Upper lobe of right lung (tissue), 1 donor: Measurements from ENCODE around the gene CEP112. TPM values are rescaled to one million over a fixed set of nuclear protein-coding genes. Genes with fewer than 3 reads are reported as not detected.

ENCODE experiments used
- ATAC-seq: fragments of 200-7000 bp; cut with Tn5 transposase; one replicate; pipeline ENCODE4 v1.9.1; 2020; ENCODE audit warnings: mild to moderate bottlenecking, moderate library complexity
- DNase-seq: peaks from one replicate; pipeline ENCODE4 v3.0.0-alpha.2; 2020
- H3K27ac ChIP-seq: fragments of 200-600 bp; one replicate; pipeline ENCODE4 v1.8.0; 2022
- H3K27me3 ChIP-seq: fragments of 200-600 bp; one replicate; pipeline ENCODE4 v1.8.0; 2022; ENCODE audit warnings: mild to moderate bottlenecking
- H3K36me3 ChIP-seq: fragments of 200-600 bp; one replicate; pipeline ENCODE4 v1.8.0; 2022
- H3K4me1 ChIP-seq: fragments of 200-600 bp; one replicate; pipeline ENCODE4 v1.8.0; 2022
- H3K4me3 ChIP-seq: fragments of 200-600 bp; one replicate; pipeline ENCODE4 v1.8.0; 2022; ENCODE audit warnings: mild to moderate bottlenecking
- H3K9me3 ChIP-seq: fragments of 200-600 bp; one replicate; pipeline ENCODE4 v1.8.0; 2022
- intact Hi-C: fragments of 100-400 bp; cut with DNase I; formaldehyde crosslinking; loops from one replicate; pipeline ENCODE4 v1.11.0; 2022
- total RNA-seq: library from RNA; stranded (reverse); fragmentation: NEBNext Ultra II Directional; extraction: Animal tissue kit (Norgen Biotek cat#: 25700); gene quantifications from one replicate; pipeline ENCODE4 v1.2.1, GENCODE V29; 2021
- TF ChIP-seq, protein P1 (sequence below): fragments of 200-600 bp; IDR thresholded peaks from one replicate; pipeline ENCODE4 v1.8.0; 2022; ENCODE audit warnings: antibody characterized with exemption
- donor health status: DM: no; HTN: yes; CAD: no; lungs with severe emphysema.

The CEP112 gene
- total RNA-seq, 1 donor from 2014 or later: 32.9 TPM

DNA sequence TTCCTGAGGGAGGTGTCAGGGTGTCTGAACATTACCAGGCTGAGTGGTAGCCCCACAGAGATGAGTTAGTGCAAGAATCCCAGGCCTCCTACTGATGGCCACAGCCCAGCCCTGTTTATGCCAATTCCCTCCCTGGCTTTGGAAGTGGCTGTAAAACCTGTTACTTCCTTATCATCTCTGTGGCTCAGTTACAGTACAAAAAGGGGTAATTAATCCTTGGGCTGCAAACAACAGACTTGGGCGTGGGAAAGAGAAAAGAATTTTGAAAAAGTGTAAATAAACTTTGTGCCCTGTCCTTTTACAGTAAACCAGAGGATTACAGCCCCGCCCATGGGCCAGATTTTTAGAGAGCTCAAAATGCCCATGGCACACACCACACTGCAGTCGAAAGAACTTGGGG lies 557.4 kb downstream of the CEP112 start:
- Histone ChIP-seq H3K36me3 (no peaks in the 10 kb centered on the region), H3K27me3 (no peaks in the 10 kb centered on the region), H3K4me1 (peaks cover 18% of the 10 kb centered on the region), H3K27ac (peak overlapping the region; percentile 25), H3K9me3 (no peaks in the 10 kb centered on the region), H3K4me3 (no peak overlapping the region)
- DNase-seq (no peak), ATAC-seq (peak; percentile 27)
- intact Hi-C loops: no loop called here
- TF ChIP-seq, protein P1, sequence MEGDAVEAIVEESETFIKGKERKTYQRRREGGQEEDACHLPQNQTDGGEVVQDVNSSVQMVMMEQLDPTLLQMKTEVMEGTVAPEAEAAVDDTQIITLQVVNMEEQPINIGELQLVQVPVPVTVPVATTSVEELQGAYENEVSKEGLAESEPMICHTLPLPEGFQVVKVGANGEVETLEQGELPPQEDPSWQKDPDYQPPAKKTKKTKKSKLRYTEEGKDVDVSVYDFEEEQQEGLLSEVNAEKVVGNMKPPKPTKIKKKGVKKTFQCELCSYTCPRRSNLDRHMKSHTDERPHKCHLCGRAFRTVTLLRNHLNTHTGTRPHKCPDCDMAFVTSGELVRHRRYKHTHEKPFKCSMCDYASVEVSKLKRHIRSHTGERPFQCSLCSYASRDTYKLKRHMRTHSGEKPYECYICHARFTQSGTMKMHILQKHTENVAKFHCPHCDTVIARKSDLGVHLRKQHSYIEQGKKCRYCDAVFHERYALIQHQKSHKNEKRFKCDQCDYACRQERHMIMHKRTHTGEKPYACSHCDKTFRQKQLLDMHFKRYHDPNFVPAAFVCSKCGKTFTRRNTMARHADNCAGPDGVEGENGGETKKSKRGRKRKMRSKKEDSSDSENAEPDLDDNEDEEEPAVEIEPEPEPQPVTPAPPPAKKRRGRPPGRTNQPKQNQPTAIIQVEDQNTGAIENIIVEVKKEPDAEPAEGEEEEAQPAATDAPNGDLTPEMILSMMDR: no peak

DNA sequence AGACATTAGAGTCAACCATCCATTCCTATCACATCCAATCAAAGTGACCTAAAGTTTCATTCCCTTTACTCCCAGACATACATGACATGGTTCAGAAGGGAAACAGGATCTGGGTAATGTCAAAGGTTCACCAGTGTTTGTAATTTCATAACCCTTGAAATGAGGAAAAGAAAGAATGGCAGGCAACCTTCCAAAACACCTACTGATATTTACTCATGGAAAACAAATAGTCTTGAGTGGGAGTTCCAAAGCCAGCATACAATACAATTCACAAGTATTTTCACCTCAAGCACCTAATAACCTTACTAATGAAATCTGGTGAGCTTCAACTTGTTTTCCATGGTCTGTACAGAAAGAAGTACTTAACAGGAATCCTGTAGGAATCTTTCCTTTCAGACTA lies 557.9 kb downstream of the CEP112 start:
- Histone ChIP-seq H3K4me3 (no peak overlapping the region), H3K27me3 (no peaks in the 10 kb centered on the region), H3K4me1 (peaks cover 18% of the 10 kb centered on the region), H3K27ac (peak overlapping the region; percentile 25), H3K36me3 (no peaks in the 10 kb centered on the region), H3K9me3 (no peaks in the 10 kb centered on the region)
- TF ChIP-seq, protein P1: no peak
- intact Hi-C loops: no loop called here
- DNase-seq (no peak), ATAC-seq (peak; percentile 70)

DNA sequence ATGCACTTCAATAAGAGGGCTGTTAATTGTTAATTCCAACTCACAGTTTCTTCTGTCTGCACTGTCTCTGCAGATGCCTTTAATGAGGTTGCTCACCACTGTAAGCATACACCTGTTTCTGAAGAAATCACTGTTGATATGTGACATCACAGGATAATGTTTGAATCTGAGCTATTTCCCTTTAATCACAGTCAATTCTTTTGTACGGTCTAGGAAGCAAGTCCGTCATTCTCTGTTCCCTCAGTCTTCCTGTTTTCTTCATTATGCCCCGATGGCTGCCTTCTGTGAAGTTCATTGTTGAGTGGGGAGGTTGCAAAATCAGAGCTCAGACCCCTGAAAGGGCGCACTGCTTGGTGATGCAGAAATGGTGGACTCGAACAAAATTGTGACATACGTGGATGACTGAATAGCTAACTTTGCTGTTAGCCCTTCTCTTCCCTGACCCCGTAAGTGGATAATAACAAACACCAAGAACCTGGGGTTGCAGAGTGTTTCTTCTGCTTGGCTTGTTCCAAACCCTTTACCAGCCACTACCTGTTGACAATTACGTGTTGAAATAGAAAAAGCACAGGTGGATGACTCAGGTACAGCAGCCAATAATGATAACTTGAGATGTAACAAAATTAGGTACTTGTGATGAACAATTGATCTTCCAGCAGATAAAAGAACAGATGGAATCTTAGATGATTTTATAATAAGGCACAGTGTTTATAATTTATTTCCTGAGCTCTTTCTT lies 558.6 kb downstream of the CEP112 start:
- peaks cover 12% of the 10 kb centered on the region for H3K4me1 ChIP-seq
- TF ChIP-seq, protein P1: no peak
- H3K27me3 ChIP-seq: no peaks in the 10 kb centered on the region
- no peaks in the 10 kb centered on the region for H3K36me3 ChIP-seq
- DNase-seq (no peak), ATAC-seq (no peak)
- H3K27ac ChIP-seq: peak overlapping the region; percentile 25
- no peak overlapping the region for H3K4me3 ChIP-seq
- intact Hi-C loops: no loop called here
- H3K9me3 ChIP-seq: no peaks in the 10 kb centered on the region

DNA sequence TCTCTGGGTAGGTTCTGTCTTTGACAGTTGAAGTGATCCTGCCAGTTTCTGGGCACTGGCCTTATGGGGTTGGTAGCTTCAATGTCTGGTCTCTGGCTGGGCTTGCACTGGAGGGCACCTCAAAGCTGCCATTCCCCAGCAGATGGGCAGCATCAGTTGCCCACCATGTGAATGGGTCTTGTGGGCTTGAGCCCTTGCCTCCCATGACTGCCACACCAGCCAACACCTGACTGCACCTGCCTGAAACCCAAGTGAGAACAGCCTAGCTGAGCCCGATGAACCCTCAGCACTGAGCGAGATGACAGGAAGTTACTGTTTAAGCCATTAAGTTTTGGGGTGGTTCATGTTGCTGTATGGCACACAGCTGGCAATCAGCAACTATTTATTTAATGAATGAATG lies 561.4 kb downstream of the CEP112 start:
- no peak overlapping the region for H3K27ac ChIP-seq
- no peak for DNase-seq
- no peaks in the 10 kb centered on the region for H3K9me3 ChIP-seq
- H3K27me3 ChIP-seq: no peaks in the 10 kb centered on the region
- H3K4me3 ChIP-seq: no peak overlapping the region
- TF ChIP-seq, protein P1: no peak
- no peak for ATAC-seq
- H3K36me3 ChIP-seq: no peaks in the 10 kb centered on the region
- intact Hi-C loops: no loop called here
- peaks cover 8% of the 10 kb centered on the region for H3K4me1 ChIP-seq

DNA sequence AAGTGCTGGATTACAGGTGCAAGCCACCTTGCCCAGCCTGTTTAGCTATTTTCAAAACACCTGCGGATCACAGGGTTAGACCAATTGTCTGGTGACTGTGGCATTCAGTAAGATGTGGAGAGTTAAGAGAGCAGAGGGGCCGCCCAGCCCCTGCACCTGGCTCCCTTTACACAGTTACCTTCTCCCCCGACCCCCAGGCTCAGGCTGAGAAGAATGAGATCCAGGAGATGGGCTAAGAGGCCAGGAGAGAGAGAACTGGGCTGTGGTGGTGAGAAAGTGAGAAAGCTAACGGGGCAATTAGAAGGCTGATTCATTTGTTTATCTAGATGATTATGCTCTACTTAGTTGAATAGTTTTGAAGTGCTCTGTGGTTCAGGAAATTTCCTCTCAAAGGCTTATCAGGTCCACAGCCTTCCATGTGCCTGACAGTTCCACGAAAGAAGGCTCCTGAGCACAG lies 562.7 kb downstream of the CEP112 start:
- no peaks in the 10 kb centered on the region for H3K9me3 ChIP-seq
- no peak for DNase-seq
- TF ChIP-seq, protein P1: no peak
- H3K27ac ChIP-seq: no peak overlapping the region
- intact Hi-C loops: no loop called here
- peaks cover 8% of the 10 kb centered on the region for H3K4me1 ChIP-seq
- no peak overlapping the region for H3K4me3 ChIP-seq
- H3K36me3 ChIP-seq: no peaks in the 10 kb centered on the region
- H3K27me3 ChIP-seq: no peaks in the 10 kb centered on the region
- no peak for ATAC-seq
